Sigmoid colon (tissue), 7 donors: ENCODE results near the gene NNMT. TPM values are rescaled to one million over a fixed set of nuclear protein-coding genes. Genes with fewer than 3 reads are reported as not detected.

ENCODE experiments used
- DNase-seq: peaks from one replicate; pipeline ENCODE4 v3.0.0-alpha.2; 2019
- H3K27ac ChIP-seq, 4 donors: fragments of 200-600 bp; sonication (generic); one replicate each; pipeline ENCODE4 v1.5.1; 2016 to 2019; ENCODE audit warnings: mild to moderate bottlenecking in 1 of 4
- H3K27me3 ChIP-seq, 3 donors: fragments of 200-600 bp; sonication (generic); one replicate each; pipeline ENCODE4 v1.5.1; 2019; ENCODE audit warnings: mild to moderate bottlenecking in 1 of 3
- H3K36me3 ChIP-seq, 4 donors: fragments of 200-600 bp; sonication (generic); one replicate each; pipeline ENCODE4 v1.5.1; 2016 to 2019
- H3K4me1 ChIP-seq, 4 donors: fragments of 200-600 bp; sonication (generic); one replicate each; pipeline ENCODE4 v1.5.1; 2017 to 2019
- H3K4me3 ChIP-seq, 4 donors: fragments of 200-600 bp; sonication (generic); one replicate each; pipeline ENCODE4 v1.5.1; 2017 to 2019; ENCODE audit warnings: mild to moderate bottlenecking in 2 of 4, moderate library complexity in 1 of 4
- H3K9me3 ChIP-seq, 4 donors: fragments of 200-600 bp in 3 of 4; sonication (generic) in 3 of 4; one replicate each; pipeline versions ENCODE4 v1.5.1 to v1.6.1; 2013 to 2019
- CTCF ChIP-seq, 4 experiments: fragments of 450-650 bp in 3 of 4; fragments of 200-600 bp in 1 of 4; IDR thresholded peaks; one replicate each; pipeline ENCODE4 v1.5.1; 2016 to 2019; ENCODE audit warnings: antibody characterized with exemption in 4 of 4, mild to moderate bottlenecking in 3 of 4, moderate library complexity in 2 of 4
- EP300 ChIP-seq, 4 donors: sonication (generic); formaldehyde crosslinking; IDR thresholded peaks; one replicate each; pipeline ENCODE4 v1.6.1; 2017; ENCODE audit warnings: antibody characterized with exemption in 4 of 4
- POLR2A ChIP-seq, 2 donors: fragments of 450-650 bp; IDR thresholded peaks; one replicate each; pipeline ENCODE4 v1.6.1; 2016; ENCODE audit warnings: antibody characterized with exemption in 2 of 2, mild to moderate bottlenecking in 2 of 2, moderate library complexity in 2 of 2
- POLR2AphosphoS5 ChIP-seq, 4 donors: sonication (generic); formaldehyde crosslinking; IDR thresholded peaks; one replicate each; pipeline ENCODE4 v1.6.1; 2017; ENCODE audit warnings: antibody characterized with exemption in 4 of 4
- WGBS, 2 donors: extraction: QIAGEN DNeasy Blood & Tissue Kit; methylation state at CpG; one replicate each; pipeline ENCODE4 v1.1.7; 2013; 5-methylcytosine and 5-hydroxymethylcytosine counted together
- intact Hi-C: fragments of 100-400 bp; cut with DNase I; formaldehyde crosslinking; loops from one replicate; pipeline ENCODE4 v1.15.1; 2023
- polyA plus RNA-seq, 3 donors: library from polyadenylated mRNA; stranded (reverse); fragments of 200-250 nt; gene quantifications; one replicate each; pipeline ENCODE4 v1.2.3, GENCODE V29; 2013
- total RNA-seq, 4 donors: library from RNA; depleted of rRNA; stranded (reverse); fragments of >200 nt; gene quantifications; one replicate each; pipeline ENCODE4 v1.1.0, GENCODE V29; 2016
- donor health status: healthy with polysubstance abuse.
- donor health status: Bipolar disorder and iron deficiency.
- donor health status: healthy.

The NNMT gene
- total and polyA plus RNA-seq, 7 donors: 28.0 to 960 (median 208) TPM

DNA sequence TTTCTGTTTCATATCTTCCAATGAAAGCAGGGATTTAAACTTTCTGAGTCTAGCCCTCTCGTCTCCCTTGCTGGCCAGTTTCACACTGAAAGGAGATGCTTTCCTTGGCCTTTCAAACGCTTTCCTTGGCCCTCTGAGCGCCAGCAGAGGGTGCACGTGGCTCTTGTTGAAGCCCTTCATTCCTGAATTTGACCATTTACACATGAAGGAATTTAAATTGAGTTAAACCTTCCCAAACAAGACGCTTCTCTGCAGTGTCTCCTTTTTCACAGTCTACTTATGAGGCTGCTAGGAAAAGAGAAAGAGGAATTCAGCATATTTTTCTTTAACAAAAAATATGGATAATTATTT, 21.6 kb downstream of the NNMT start:
- Histone ChIP-seq H3K4me1 (peaks cover 0 to 10% (median 5%) of the 10 kb centered on the region in 4 donors), H3K27ac (peak overlapping the region in 3 of 4 donors; percentile 10 to 42 (median 13)), H3K4me3 (no peak overlapping the region), H3K27me3 (no peaks in the 10 kb centered on the region), H3K9me3 (no peaks in the 10 kb centered on the region), H3K36me3 (peaks cover 0 to 13% (median 3%) of the 10 kb centered on the region in 4 donors)
- TF ChIP-seq EP300 (IDR thresholded peaks at IDR 0.05) (no peak), POLR2A (IDR thresholded peaks at IDR 0.05) (no peak), CTCF (IDR thresholded peaks at IDR 0.05) (peak in 1 of 4 experiments; percentile 13)
- no peak for DNase-seq
- WGBS, 2 donors: 36 to 40% methylated on average over 5 of the region's 5 CpGs
- intact Hi-C loops: no loop called here

DNA sequence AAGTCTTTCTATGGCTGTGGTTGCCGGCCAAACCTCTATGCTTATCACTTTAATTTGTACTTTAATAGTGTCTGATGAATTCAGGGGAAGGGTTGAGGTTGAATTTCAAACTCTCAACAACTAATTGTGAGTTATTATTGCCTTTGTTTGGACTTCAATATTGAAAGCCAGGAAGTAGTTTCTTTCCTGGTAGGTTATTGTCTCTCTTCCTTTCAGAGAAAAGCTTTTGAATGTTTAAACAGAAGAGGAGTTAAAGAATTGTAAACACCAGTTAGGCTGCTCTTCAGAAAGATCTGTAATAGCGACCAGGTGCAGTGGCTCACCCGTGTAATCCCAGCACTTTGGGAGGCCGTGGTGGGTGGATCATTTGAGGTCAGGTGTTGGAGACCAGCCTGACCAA, 22.2 kb downstream of the NNMT start:
- H3K36me3 ChIP-seq: peaks cover 0 to 7% (median 0%) of the 10 kb centered on the region in 4 donors
- no peaks in the 10 kb centered on the region for H3K9me3 ChIP-seq
- TF ChIP-seq EP300 (IDR thresholded peaks at IDR 0.05): no peak
- no peak for TF ChIP-seq POLR2AphosphoS5 (IDR thresholded peaks at IDR 0.05)
- no peak for TF ChIP-seq POLR2A (IDR thresholded peaks at IDR 0.05)
- no peak for TF ChIP-seq CTCF (IDR thresholded peaks at IDR 0.05)
- no peak overlapping the region for H3K4me3 ChIP-seq
- WGBS, 2 donors: 6 to 43% methylated on average over 4 of the region's 4 CpGs
- H3K27ac ChIP-seq: peak overlapping the region in 2 of 4 donors; percentile 6 to 10
- DNase-seq: no peak
- intact Hi-C loops: no loop called here
- peaks cover 0 to 10% (median 5%) of the 10 kb centered on the region in 4 donors for H3K4me1 ChIP-seq
- H3K27me3 ChIP-seq: no peaks in the 10 kb centered on the region

DNA sequence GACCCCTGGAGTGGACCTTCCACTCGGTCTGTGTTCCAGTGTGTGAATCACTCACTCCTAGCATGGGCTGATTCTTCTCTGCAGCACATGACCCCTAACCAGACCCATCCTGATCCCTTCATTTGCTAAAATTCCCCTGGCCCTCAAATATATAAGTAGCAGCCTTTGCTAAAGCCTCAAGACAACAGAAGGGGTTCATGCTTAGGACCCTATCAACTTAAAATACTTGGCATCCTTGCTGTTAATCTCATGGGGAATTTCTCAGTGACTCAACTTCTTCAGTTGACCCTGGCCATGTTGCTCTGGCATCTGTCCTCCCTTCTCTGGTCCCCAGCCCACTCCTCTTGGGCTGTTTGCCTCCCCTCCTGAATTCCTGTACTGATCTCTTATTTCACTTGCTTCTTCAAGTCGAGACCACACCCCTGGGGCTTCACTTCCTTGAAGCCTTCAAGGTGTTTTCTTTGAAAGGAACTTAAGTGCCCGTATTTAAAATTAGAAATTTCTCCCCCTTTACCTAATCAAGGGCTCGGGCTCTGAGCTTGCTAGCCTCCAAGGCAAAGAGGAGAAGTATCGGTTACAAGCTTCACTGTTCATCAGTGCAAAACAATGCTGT, 23.6 kb downstream of the NNMT start:
- Histone ChIP-seq H3K4me3 (no peak overlapping the region), H3K27me3 (no peaks in the 10 kb centered on the region), H3K9me3 (no peaks in the 10 kb centered on the region), H3K4me1 (peaks cover 0 to 10% (median 5%) of the 10 kb centered on the region in 4 donors), H3K36me3 (no peaks in the 10 kb centered on the region), H3K27ac (no peak overlapping the region)
- TF ChIP-seq POLR2AphosphoS5 (IDR thresholded peaks at IDR 0.05) (no peak), POLR2A (IDR thresholded peaks at IDR 0.05) (no peak), CTCF (IDR thresholded peaks at IDR 0.05) (no peak), EP300 (IDR thresholded peaks at IDR 0.05) (no peak)
- intact Hi-C loops: no loop called here
- 66 to 68% methylated on average over 5 of the region's 5 CpGs for WGBS, 2 donors
- DNase-seq: no peak

DNA sequence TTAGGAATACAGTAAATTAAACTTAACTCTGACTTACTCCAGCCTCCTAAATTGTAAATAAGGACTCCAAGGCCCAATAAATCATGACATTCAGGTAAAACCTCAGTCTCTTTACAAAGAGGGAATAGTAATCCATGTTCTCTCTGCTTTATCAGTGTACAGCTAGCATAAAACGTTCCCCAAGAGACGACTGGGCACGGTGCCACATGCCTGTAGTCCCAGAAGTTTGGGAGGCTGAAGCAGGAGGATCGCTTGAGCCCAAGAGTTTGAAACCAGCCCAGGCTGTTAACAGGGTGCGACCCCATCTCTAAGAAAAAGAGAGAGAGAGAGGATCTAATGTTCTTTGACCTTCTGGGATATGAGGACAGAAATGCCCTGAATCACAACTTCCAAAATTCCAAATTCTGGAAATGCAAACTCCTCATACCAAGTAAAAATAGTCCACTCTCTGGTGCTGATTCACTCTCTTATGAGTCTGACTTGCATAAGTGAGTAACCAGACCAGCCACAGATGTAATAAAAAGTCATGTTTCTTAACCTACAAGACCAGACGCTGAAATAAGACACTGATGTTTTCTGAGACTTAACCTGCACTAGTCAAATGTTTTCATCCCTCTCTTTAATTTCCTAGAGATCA, 25.5 kb downstream of the NNMT start:
- H3K27me3 ChIP-seq: no peaks in the 10 kb centered on the region
- H3K4me3 ChIP-seq: no peak overlapping the region
- H3K27ac ChIP-seq: peak overlapping the region in 1 of 4 donors; percentile 37
- no peaks in the 10 kb centered on the region for H3K9me3 ChIP-seq
- 51 to 81% methylated on average over 6 of the region's 6 CpGs for WGBS, 2 donors
- H3K36me3 ChIP-seq: no peaks in the 10 kb centered on the region
- peaks cover 0 to 6% (median 0%) of the 10 kb centered on the region in 4 donors for H3K4me1 ChIP-seq
- intact Hi-C loops: no loop called here
- DNase-seq: no peak
- TF ChIP-seq POLR2AphosphoS5 (IDR thresholded peaks at IDR 0.05) (peak in 2 of 4 donors; percentile 12 to 27), CTCF (IDR thresholded peaks at IDR 0.05) (no peak)
